H9 (cell line): ENCODE data around the gene APOM. TPM values are rescaled to one million over a fixed set of nuclear protein-coding genes. Genes with fewer than 3 reads are reported as not detected.

ENCODE experiments used
- DNase-seq: peaks from one replicate; pipeline ENCODE4 v3.0.0-alpha.2; 2017
- H2AFZ ChIP-seq: one replicate; pipeline ENCODE4 v1.6.1; 2013; ENCODE audit warnings: mild to moderate bottlenecking, low read length, control low read depth, moderate library complexity
- H2AK5ac ChIP-seq: 2 replicates; pipeline ENCODE4 v1.6.1; 2013; ENCODE audit warnings: low read length, control low read depth, mixed read lengths; ENCODE audit not compliant: insufficient read length
- H2BK120ac ChIP-seq: one replicate; pipeline ENCODE4 v1.6.1; 2013; ENCODE audit warnings: low read depth, mild to moderate bottlenecking, low read length, control low read depth, inconsistent platforms; ENCODE audit not compliant: poor library complexity, severe bottlenecking
- H2BK12ac ChIP-seq: 2 replicates; pipeline ENCODE4 v1.6.1; 2013; ENCODE audit warnings: low read length, control low read depth, mixed read lengths, low read depth; ENCODE audit not compliant: insufficient read length
- H2BK15ac ChIP-seq: 2 replicates; pipeline ENCODE4 v1.6.1; 2013; ENCODE audit warnings: low read depth, low read length, control low read depth
- H2BK20ac ChIP-seq: one replicate; pipeline ENCODE4 v1.6.1; 2013; ENCODE audit warnings: low read depth, mild to moderate bottlenecking, low read length, control low read depth, inconsistent platforms; ENCODE audit not compliant: poor library complexity, severe bottlenecking
- H2BK5ac ChIP-seq: 2 replicates; pipeline ENCODE4 v1.6.1; 2013; ENCODE audit warnings: low read length, control low read depth, mixed read lengths; ENCODE audit not compliant: insufficient read length
- H3K14ac ChIP-seq: 2 replicates; pipeline ENCODE4 v1.6.1; 2013; ENCODE audit warnings: low read length, control low read depth; ENCODE audit not compliant: insufficient read depth
- H3K18ac ChIP-seq: 2 replicates; pipeline ENCODE4 v1.6.1; 2013; ENCODE audit warnings: low read depth, mild to moderate bottlenecking, mixed read lengths, low read length, control low read depth; ENCODE audit not compliant: insufficient read length
- H3K23ac ChIP-seq: 2 replicates; pipeline ENCODE4 v1.6.1; 2013; ENCODE audit warnings: low read length, control low read depth, mixed read lengths, low read depth; ENCODE audit not compliant: insufficient read length
- H3K23me2 ChIP-seq: 2 replicates; pipeline ENCODE4 v1.6.1; 2013; ENCODE audit warnings: low read depth, mild to moderate bottlenecking, mixed read lengths, low read length, control low read depth; ENCODE audit not compliant: insufficient read length, poor library complexity, severe bottlenecking
- H3K27ac ChIP-seq: 2 replicates; pipeline ENCODE4 v1.5.1; 2013; ENCODE audit warnings: low read length, control low read depth, mixed read lengths, low read depth; ENCODE audit not compliant: insufficient read length
- H3K27me3 ChIP-seq: 2 replicates; pipeline ENCODE4 v1.6.1; 2013; ENCODE audit warnings: low read length, control low read depth, inconsistent platforms; ENCODE audit not compliant: insufficient read depth
- H3K4ac ChIP-seq: 2 replicates; pipeline ENCODE4 v1.6.1; 2013; ENCODE audit warnings: low read depth, mild to moderate bottlenecking, control low read depth, inconsistent platforms, low read length, moderate library complexity
- H3K4me1 ChIP-seq: 2 replicates; pipeline ENCODE4 v1.6.1; 2013; ENCODE audit warnings: low read length, control low read depth, inconsistent platforms; ENCODE audit not compliant: insufficient read depth
- H3K4me2 ChIP-seq: 2 replicates; pipeline ENCODE4 v1.6.1; 2013; ENCODE audit warnings: low read length, control low read depth, mixed read lengths; ENCODE audit not compliant: insufficient read length, insufficient read depth
- H3K56ac ChIP-seq: 2 replicates; pipeline ENCODE4 v1.6.1; 2013; ENCODE audit warnings: low read depth, mild to moderate bottlenecking, mixed read lengths, low read length, control low read depth; ENCODE audit not compliant: insufficient read length
- H3K79me1 ChIP-seq: 2 replicates; pipeline ENCODE4 v1.6.1; 2013; ENCODE audit warnings: low read depth, mild to moderate bottlenecking, moderate library complexity, low read length, control low read depth, inconsistent platforms; ENCODE audit not compliant: insufficient read depth, poor library complexity, severe bottlenecking
- H3K79me2 ChIP-seq: 2 replicates; pipeline ENCODE4 v1.6.1; 2013; ENCODE audit warnings: low read length, control low read depth, inconsistent platforms; ENCODE audit not compliant: insufficient read depth
- H3K9ac ChIP-seq: 2 replicates; pipeline ENCODE4 v1.6.1; 2013; ENCODE audit warnings: low read length, control low read depth, mixed read lengths; ENCODE audit not compliant: insufficient read length; ENCODE audit errors: extremely low read depth
- H3K9me3 ChIP-seq: one replicate; pipeline ENCODE4 v1.6.1; 2013; ENCODE audit warnings: low read depth, low read length, inconsistent platforms; ENCODE audit not compliant: control insufficient read depth
- H3T11ph ChIP-seq: one replicate; pipeline ENCODE4 v1.6.1; 2013; ENCODE audit warnings: mild to moderate bottlenecking, low read length, control low read depth, inconsistent platforms
- H4K20me1 ChIP-seq: one replicate; pipeline ENCODE4 v1.6.1; 2013; ENCODE audit not compliant: control insufficient read depth, insufficient read length, insufficient read depth
- H4K5ac ChIP-seq: 2 replicates; pipeline ENCODE4 v1.6.1; 2013; ENCODE audit warnings: low read depth, mild to moderate bottlenecking, mixed read lengths, low read length, control low read depth; ENCODE audit not compliant: insufficient read length
- H4K8ac ChIP-seq: replicated peaks from 2 replicates; pipeline ENCODE4 v1.6.1; 2013; ENCODE audit warnings: low read length, control low read depth, mixed read lengths, low read depth; ENCODE audit not compliant: insufficient read length
- H4K91ac ChIP-seq: 2 replicates; pipeline ENCODE4 v1.6.1; 2013; ENCODE audit warnings: low read depth, mild to moderate bottlenecking, moderate library complexity, mixed read lengths, low read length, control low read depth; ENCODE audit not compliant: insufficient read length
- H3K27ac Mint-ChIP-seq, 3 experiments: 2 replicates in 2 of 3; 3 replicates in 1 of 3; pipeline ENCODE4 v1.8.0; 2020 to 2021; ENCODE audit warnings: mixed read lengths in 3 of 3, mild to moderate bottlenecking in 1 of 3, moderate library complexity in 1 of 3
- H3K27me3 Mint-ChIP-seq: 2 replicates; pipeline ENCODE4 v1.8.0; 2021; ENCODE audit warnings: low read depth, mild to moderate bottlenecking, moderate library complexity, mixed read lengths
- H3K36me3 Mint-ChIP-seq, 3 experiments: 2 replicates in 2 of 3; 3 replicates in 1 of 3; pipeline ENCODE4 v1.8.0; 2020 to 2021; ENCODE audit warnings: low read depth in 3 of 3, mixed read lengths in 3 of 3; ENCODE audit not compliant: insufficient read depth in 1 of 3
- H3K4me1 Mint-ChIP-seq, 2 experiments: 2 replicates each; pipeline ENCODE4 v1.8.0; 2020; ENCODE audit warnings: mixed read lengths in 2 of 2
- H3K4me3 Mint-ChIP-seq, 2 experiments: 2 replicates in 1 of 2; 3 replicates in 1 of 2; pipeline ENCODE4 v1.8.0; 2020 to 2021; ENCODE audit warnings: mild to moderate bottlenecking in 2 of 2, mixed read lengths in 2 of 2, moderate library complexity in 1 of 2
- H3K9me3 Mint-ChIP-seq, 2 experiments: 2 replicates in 1 of 2; 3 replicates in 1 of 2; pipeline ENCODE4 v1.8.0; 2020; ENCODE audit warnings: mild to moderate bottlenecking in 2 of 2, mixed read lengths in 2 of 2, moderate library complexity in 1 of 2
- WGBS: extraction: QIAGEN DNeasy Blood & Tissue Kit; methylation state at CpG from one replicate; pipeline ENCODE4 v1.1.7; 2013; ENCODE audit warnings: missing lambda C conversion rate, low lambda C conversion rate, mixed read lengths; ENCODE audit not compliant: insufficient read length; ENCODE audit errors: extremely low coverage; 5-methylcytosine and 5-hydroxymethylcytosine counted together
- total RNA-seq: library from RNA; stranded (reverse); gene quantifications from 2 replicates; pipeline ENCODE4 v1.2.1, GENCODE V29; 2021
- TF ChIP-seq, protein P1 (sequence below): fragments of 200-600 bp; sonication (generic); conservative IDR thresholded peaks from 3 replicates; pipeline ENCODE4 v1.8.0; 2021; ENCODE audit warnings: antibody characterized with exemption, mild to moderate bottlenecking

APOM gene
- total RNA-seq, 1 experiment from 2014 or later: 3.6 TPM

DNA sequence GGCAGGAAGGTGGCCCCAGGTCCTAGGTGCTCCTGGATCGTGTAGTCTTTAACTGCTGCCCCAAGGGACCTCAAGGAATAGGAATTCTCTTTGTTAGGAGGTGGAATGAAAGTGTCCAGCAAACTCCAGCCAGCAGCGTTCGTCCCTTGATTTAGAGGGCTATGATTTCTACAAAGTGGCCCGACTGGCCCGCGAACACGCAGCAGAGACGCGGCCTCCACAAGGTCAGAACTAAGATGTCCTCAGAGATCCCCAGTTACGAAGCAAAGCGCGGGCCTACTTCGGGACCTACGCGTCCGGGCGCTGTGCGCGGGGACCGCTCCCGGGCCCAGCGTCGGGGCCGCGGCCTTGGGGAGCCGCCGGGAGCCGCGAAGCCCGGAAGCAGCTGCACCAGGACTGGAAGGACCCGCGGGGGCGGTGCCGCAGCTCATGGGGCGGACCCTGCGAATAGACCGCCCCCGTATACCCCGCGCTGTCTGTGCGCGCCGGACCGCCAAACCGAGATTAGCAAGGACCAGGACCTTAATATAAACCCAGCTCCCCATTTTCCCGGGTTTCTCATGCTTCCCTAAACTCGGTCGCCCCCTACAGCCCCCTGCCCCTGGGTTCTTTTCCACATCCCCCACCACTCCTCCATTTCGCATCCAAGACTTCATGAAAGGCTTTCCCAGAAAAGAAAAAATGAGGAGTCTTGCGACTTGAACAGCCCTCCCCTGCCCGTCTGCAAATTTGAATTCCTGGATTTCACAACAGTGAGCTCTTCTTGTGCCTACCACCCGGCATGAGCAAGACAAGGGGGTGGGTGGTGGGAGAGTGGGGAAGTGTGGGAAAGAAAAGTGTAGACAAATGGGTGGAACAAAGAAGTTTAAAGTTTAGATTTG is 4.9 kb downstream of the APOM start, which contains the start of gene C6orf47:
C6orf47 (minus strand) TSS at position 398 of the 881 bp plus-strand sequence. CDS start 831 bp downstream, outside the sequence.
- H2BK5ac ChIP-seq: no peak within 1 kb of the TSS
- no peak within 1 kb of the TSS for H3T11ph ChIP-seq
- no peak within 1 kb of the TSS for H3K4ac ChIP-seq
- no peak within 1 kb of the TSS for H3K56ac ChIP-seq
- Mint-ChIP-seq H3K4me1 (peaks cover 36 to 43% of the 10 kb centered on the region in 2 experiments), H3K27ac (peak within 1 kb of the TSS; percentile 85 to 95 (median 94)), H3K4me3 (peak within 1 kb of the TSS; percentile 87 to 92), H3K27me3 (no peaks in the 10 kb centered on the region; the same call in 1 of the 2 replicates), H3K9me3 (no peaks in the 10 kb centered on the region), H3K36me3 (peaks cover 23 to 48% (median 42%) of the 10 kb centered on the region in 3 experiments)
- DNase-seq: peak; percentile 91
- peaks cover 4% of the 10 kb centered on the region; the same call in 1 of the 2 replicates for H3K79me2 ChIP-seq
- H4K8ac ChIP-seq: no peak within 1 kb of the TSS
- no peaks in the 10 kb centered on the region for H3K4me1 ChIP-seq
- WGBS: no CpG with 5 or more reads among the region's 52 CpGs
- no peak within 1 kb of the TSS for H2BK120ac ChIP-seq
- H3K79me1 ChIP-seq: peaks cover 15% of the 10 kb centered on the region
- H3K9ac ChIP-seq: peak within 1 kb of the TSS; percentile 91
- no peaks in the 10 kb centered on the region for H4K20me1 ChIP-seq
- H4K91ac ChIP-seq: no peak within 1 kb of the TSS
- no peaks in the 10 kb centered on the region for H3K9me3 ChIP-seq
- no peak within 1 kb of the TSS for H4K5ac ChIP-seq
- H3K14ac ChIP-seq: peak within 1 kb of the TSS; percentile 90
- H3K4me2 ChIP-seq: peak within 1 kb of the TSS; percentile 73
- peaks cover 19% of the 10 kb centered on the region for H3K23me2 ChIP-seq
- H2BK15ac ChIP-seq: no peak within 1 kb of the TSS
- TF ChIP-seq, protein P1, sequence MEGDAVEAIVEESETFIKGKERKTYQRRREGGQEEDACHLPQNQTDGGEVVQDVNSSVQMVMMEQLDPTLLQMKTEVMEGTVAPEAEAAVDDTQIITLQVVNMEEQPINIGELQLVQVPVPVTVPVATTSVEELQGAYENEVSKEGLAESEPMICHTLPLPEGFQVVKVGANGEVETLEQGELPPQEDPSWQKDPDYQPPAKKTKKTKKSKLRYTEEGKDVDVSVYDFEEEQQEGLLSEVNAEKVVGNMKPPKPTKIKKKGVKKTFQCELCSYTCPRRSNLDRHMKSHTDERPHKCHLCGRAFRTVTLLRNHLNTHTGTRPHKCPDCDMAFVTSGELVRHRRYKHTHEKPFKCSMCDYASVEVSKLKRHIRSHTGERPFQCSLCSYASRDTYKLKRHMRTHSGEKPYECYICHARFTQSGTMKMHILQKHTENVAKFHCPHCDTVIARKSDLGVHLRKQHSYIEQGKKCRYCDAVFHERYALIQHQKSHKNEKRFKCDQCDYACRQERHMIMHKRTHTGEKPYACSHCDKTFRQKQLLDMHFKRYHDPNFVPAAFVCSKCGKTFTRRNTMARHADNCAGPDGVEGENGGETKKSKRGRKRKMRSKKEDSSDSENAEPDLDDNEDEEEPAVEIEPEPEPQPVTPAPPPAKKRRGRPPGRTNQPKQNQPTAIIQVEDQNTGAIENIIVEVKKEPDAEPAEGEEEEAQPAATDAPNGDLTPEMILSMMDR: no peak
- H3K23ac ChIP-seq: no peak within 1 kb of the TSS
- H3K27me3 ChIP-seq: no peaks in the 10 kb centered on the region
- no peak within 1 kb of the TSS for H2BK20ac ChIP-seq
- H2AK5ac ChIP-seq: no peak within 1 kb of the TSS
- peak within 1 kb of the TSS; percentile 37 for H3K18ac ChIP-seq
- no peak within 1 kb of the TSS for H2BK12ac ChIP-seq
- no peak within 1 kb of the TSS for H2AFZ ChIP-seq
- H3K27ac ChIP-seq: no peak within 1 kb of the TSS
